T-helper 1 cell treated with Interleukin-12 subunit alpha and Interleukin-12 subunit beta and Interleukin-4 antibody, amounts not matched to agents 30 ng/mL and 1 ng/mL, for 36 hours (primary cell): Measurements from ENCODE around the gene KRTAP20-4. TPM values are rescaled to one million over a fixed set of nuclear protein-coding genes. Genes with fewer than 3 reads are reported as not detected.

Experiments
- intact Hi-C: fragments of 100-400 bp; cut with micrococcal nuclease; formaldehyde crosslinking; loops from one replicate; pipeline ENCODE4 v1.15.1; 2024
- total RNA-seq: library from RNA; stranded (reverse); gene quantifications from 2 replicates; pipeline ENCODE4 v1.2.3, GENCODE V29; 2022

KRTAP20-4 gene
- total RNA-seq, 1 donor from 2014 or later = not detected

- intact Hi-C loops = no loop called here
These were observed 26.5 kb downstream of the KRTAP20-4 start for GRCh38 chr21:30646904-30647414.

GRCh38 chr21:30652891-30653290, 32.5 kb downstream of the KRTAP20-4 start:
- intact Hi-C loops = no loop called here

GRCh38 chr21:30668776-30669175, 48.3 kb downstream of the KRTAP20-4 start:
- intact Hi-C loops = no loop called here

Other genes starting within 250 kb of the KRTAP20-4 start
- not detected in 2 replicates for gene KRTAP13-2, start 248.4 kb upstream of the KRTAP20-4 start, total RNA-seq
- not detected in 2 replicates for gene KRTAP13-1, start 224.6 kb upstream of the KRTAP20-4 start, total RNA-seq
- gene KRTAP13-3, start 194.7 kb upstream of the KRTAP20-4 start, total RNA-seq = not detected in 2 replicates
- not detected in 2 replicates for gene KRTAP13-4, start 190.4 kb upstream of the KRTAP20-4 start, total RNA-seq
- gene KRTAP15-1, start 180.4 kb upstream of the KRTAP20-4 start, total RNA-seq = not detected in 2 replicates
- gene KRTAP19-1, start 140.3 kb upstream of the KRTAP20-4 start, total RNA-seq = not detected in 2 replicates
- not detected in 2 replicates for gene KRTAP19-2, start 133.2 kb upstream of the KRTAP20-4 start, total RNA-seq
- gene KRTAP19-3, start 128.6 kb upstream of the KRTAP20-4 start, total RNA-seq = not detected in 2 replicates
- not detected in 2 replicates for gene KRTAP19-4, start 123.5 kb upstream of the KRTAP20-4 start, total RNA-seq
- not detected in 2 replicates for gene KRTAP19-5, start 118.5 kb upstream of the KRTAP20-4 start, total RNA-seq
- not detected in 2 replicates for gene KRTAP19-6, start 78.8 kb upstream of the KRTAP20-4 start, total RNA-seq
- gene KRTAP19-7, start 59.3 kb upstream of the KRTAP20-4 start, total RNA-seq = not detected in 2 replicates
- gene KRTAP22-2, start 30.2 kb upstream of the KRTAP20-4 start, total RNA-seq = not detected in 2 replicates
- not detected in 2 replicates for gene KRTAP6-3, start 28.2 kb upstream of the KRTAP20-4 start, total RNA-seq
- not detected in 2 replicates for gene KRTAP6-2, start 21.7 kb upstream of the KRTAP20-4 start, total RNA-seq
- gene KRTAP22-1, start 19.5 kb upstream of the KRTAP20-4 start, total RNA-seq = not detected in 2 replicates
- not detected in 2 replicates for gene KRTAP6-1, start 6.7 kb upstream of the KRTAP20-4 start, total RNA-seq
- not detected in 2 replicates for gene KRTAP20-1, start 4.2 kb upstream of the KRTAP20-4 start, total RNA-seq
- not detected in 2 replicates for gene KRTAP20-2, start 14.6 kb downstream of the KRTAP20-4 start, total RNA-seq
- gene KRTAP20-3, start 22.2 kb downstream of the KRTAP20-4 start, total RNA-seq = not detected in 2 replicates
- gene KRTAP21-3, start 98.2 kb downstream of the KRTAP20-4 start, total RNA-seq = not detected in 2 replicates
- not detected in 2 replicates for gene KRTAP21-2, start 126.6 kb downstream of the KRTAP20-4 start, total RNA-seq
- not detected in 2 replicates for gene KRTAP21-1, start 134.8 kb downstream of the KRTAP20-4 start, total RNA-seq
- not detected in 2 replicates for gene KRTAP8-1, start 192.6 kb downstream of the KRTAP20-4 start, total RNA-seq
- not detected in 2 replicates for gene KRTAP7-1, start 209.1 kb downstream of the KRTAP20-4 start, total RNA-seq